ENCODE data around the gene TMEM11. TPM values are rescaled to one million over a fixed set of nuclear protein-coding genes. Genes with fewer than 3 reads are reported as not detected.

The TMEM11 gene
- total and polyA plus RNA-seq, 2 donors, result 19.7 to 23.3 TPM

Other genes starting within 250 kb of the TMEM11 start
- 74.2 TPM for gene USP22, start 171.2 kb downstream of the TMEM11 start, total RNA-seq
- 52.5 TPM for gene USP22, start 171.2 kb downstream of the TMEM11 start, polyA plus RNA-seq
- 17.5 TPM for gene DHRS7B, start 87.2 kb downstream of the TMEM11 start, total RNA-seq
- 22.8 TPM for gene DHRS7B, start 87.2 kb downstream of the TMEM11 start, polyA plus RNA-seq
- gene NATD1, start 39.2 kb upstream of the TMEM11 start, total RNA-seq, result 2.7 TPM
- 4.8 TPM for gene NATD1, start 39.2 kb upstream of the TMEM11 start, polyA plus RNA-seq
- 9.1 TPM for gene MAP2K3, start 70.5 kb upstream of the TMEM11 start, total RNA-seq
- gene MAP2K3, start 70.5 kb upstream of the TMEM11 start, polyA plus RNA-seq, result 33.4 TPM
- gene KCNJ12, start 162.2 kb upstream of the TMEM11 start, total RNA-seq, result 0.85 TPM
- gene KCNJ12, start 162.2 kb upstream of the TMEM11 start, polyA plus RNA-seq, result 0.37 TPM

Data from thymus (tissue), 2 donors.